Thoracic aorta (tissue), 2 donors: ENCODE data around the gene COX6B2. TPM values are rescaled to one million over a fixed set of nuclear protein-coding genes. Genes with fewer than 3 reads are reported as not detected.

Experiments
- ATAC-seq: fragments of 150-250 bp; one replicate; pipeline ENCODE4 v1.8.0; 2017; ENCODE audit warnings: low read depth; ENCODE audit not compliant: insufficient number of reproducible peaks, low FRiP score
- DNase-seq: peaks from one replicate; pipeline ENCODE4 v3.0.0-alpha.2; 2020; ENCODE audit warnings: low spot score
- H3K27ac ChIP-seq, 2 donors: fragments of 200-600 bp; sonication (generic); 1 replicate in 1 of 2; 2 replicates in 1 of 2; pipeline ENCODE4 v1.5.1; 2016; ENCODE audit warnings: mild to moderate bottlenecking in 2 of 2, moderate library complexity in 2 of 2
- H3K27me3 ChIP-seq: fragments of 200-600 bp; sonication (generic); replicated peaks from 2 replicates; pipeline ENCODE4 v1.6.0; 2016; ENCODE audit warnings: mild to moderate bottlenecking; ENCODE audit not compliant: insufficient read depth
- H3K36me3 ChIP-seq: fragments of 200-600 bp; sonication (generic); one replicate; pipeline ENCODE4 v1.5.1; 2016
- H3K4me1 ChIP-seq, 2 donors: fragments of 200-600 bp; sonication (generic); 1 replicate in 1 of 2; 2 replicates in 1 of 2; pipeline versions ENCODE4 v1.5.1 to v1.6.0; 2016; ENCODE audit warnings: low read depth in 2 of 2, mild to moderate bottlenecking in 1 of 2; ENCODE audit not compliant: control insufficient read depth in 1 of 2
- H3K4me3 ChIP-seq: fragments of 200-600 bp; sonication (generic); 2 replicates; pipeline ENCODE4 v1.5.1; 2016; ENCODE audit warnings: mild to moderate bottlenecking
- H3K9me3 ChIP-seq: fragments of 200-600 bp; sonication (generic); 2 replicates; pipeline ENCODE4 v1.5.1; 2016
- total RNA-seq, 2 donors: library from RNA; depleted of rRNA; stranded (reverse); fragments of >200 nt; gene quantifications; one replicate each; pipeline versions ENCODE4 v1.1.0 to v1.2.3, GENCODE V29; 2016
- TF ChIP-seq, protein P1 (sequence below): fragments of 200-600 bp; sonication (generic); IDR thresholded peaks from one replicate; pipeline ENCODE4 v1.5.1; 2019; ENCODE audit warnings: antibody characterized with exemption

COX6B2 gene
- total RNA-seq, 2 donors from 2014 or later: not detected

DNA sequence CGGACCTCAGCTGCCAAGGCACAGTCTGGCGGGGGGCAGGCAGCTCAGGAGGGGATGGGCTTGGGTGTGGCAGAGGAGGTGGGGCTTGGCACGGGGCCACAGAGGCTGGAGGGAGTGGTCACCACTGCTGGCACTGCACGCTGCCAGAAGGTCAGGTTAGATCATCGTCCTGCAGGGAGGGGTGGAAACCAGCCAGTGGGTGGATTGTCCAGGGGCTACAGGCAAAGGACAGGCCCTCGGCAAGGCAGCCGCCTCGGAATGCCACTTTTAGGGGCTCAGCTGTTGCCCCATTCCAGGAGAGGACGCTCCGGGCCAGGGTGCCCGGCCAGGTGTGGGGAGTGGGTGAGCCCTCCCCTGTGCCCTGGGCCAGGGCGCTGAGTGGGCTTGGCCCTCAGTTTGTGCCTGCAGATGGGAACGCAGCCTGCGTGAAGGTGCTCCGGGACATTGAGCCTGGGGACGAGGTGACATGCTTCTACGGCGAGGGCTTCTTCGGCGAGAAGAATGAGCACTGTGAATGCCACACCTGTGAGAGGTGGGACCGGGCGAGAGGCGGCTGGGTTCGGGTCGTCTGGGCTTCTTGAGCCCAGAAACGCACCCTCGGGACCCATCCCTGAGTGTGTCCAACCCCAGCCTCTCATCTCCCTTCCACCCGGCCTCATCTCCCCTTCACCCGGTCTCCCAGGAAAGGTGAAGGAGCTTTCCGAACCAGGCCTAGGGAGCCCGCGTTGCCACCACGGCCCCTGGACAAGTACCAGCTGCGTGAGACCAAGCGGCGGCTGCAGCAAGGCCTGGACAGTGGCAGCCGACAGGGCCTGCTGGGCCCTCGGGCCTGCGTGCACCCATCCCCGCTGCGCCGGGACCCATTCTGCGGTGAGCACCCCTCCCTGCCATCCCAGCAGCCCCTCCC, 8.4 kb downstream of the COX6B2 start:
- Histone ChIP-seq H3K4me3 (no peak overlapping the region), H3K9me3 (no peaks in the 10 kb centered on the region), H3K4me1 (peaks cover 2 to 11% of the 10 kb centered on the region in 2 donors), H3K36me3 (peaks cover 15% of the 10 kb centered on the region), H3K27me3 (no peaks in the 10 kb centered on the region), H3K27ac (no peak overlapping the region)
- DNase-seq (no peak), ATAC-seq (no peak)
- TF ChIP-seq, protein P1, sequence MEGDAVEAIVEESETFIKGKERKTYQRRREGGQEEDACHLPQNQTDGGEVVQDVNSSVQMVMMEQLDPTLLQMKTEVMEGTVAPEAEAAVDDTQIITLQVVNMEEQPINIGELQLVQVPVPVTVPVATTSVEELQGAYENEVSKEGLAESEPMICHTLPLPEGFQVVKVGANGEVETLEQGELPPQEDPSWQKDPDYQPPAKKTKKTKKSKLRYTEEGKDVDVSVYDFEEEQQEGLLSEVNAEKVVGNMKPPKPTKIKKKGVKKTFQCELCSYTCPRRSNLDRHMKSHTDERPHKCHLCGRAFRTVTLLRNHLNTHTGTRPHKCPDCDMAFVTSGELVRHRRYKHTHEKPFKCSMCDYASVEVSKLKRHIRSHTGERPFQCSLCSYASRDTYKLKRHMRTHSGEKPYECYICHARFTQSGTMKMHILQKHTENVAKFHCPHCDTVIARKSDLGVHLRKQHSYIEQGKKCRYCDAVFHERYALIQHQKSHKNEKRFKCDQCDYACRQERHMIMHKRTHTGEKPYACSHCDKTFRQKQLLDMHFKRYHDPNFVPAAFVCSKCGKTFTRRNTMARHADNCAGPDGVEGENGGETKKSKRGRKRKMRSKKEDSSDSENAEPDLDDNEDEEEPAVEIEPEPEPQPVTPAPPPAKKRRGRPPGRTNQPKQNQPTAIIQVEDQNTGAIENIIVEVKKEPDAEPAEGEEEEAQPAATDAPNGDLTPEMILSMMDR: no peak

DNA sequence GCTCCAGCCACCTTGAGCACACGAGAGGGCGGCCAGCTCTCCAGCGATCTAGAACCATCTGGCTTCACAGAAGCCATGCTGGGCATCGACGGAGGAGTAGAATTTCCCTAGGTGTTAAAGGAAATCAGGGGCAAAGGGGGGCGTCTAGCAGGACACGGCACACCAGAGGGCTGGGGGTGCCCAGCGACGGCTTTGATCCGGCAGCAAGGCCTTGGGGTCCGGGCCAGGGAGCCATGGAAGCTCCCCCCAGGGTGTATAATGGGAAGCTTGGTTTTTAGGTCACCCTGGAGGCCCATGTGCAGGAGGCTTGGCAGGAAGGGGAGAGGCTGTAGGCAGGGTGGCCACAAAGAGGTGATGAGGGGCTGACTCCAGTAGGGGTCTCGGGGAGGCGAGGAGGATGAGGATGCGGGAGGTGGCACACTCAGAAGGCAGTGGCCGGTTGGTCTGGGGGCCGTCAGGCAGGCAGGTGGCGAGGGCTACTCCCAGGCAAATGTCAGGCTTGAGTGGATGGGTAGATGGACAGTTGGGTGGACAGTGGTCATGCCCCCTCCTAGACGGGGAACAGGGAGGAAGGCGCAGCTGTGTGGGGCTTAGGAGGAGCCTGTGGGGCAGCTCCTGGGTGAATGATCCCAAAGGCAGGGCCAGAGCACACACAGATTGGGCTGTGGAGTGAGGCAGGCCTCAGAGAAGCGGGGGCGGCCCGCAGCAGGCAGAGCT, 9.3 kb downstream of the COX6B2 start:
- Histone ChIP-seq H3K27ac (no peak overlapping the region), H3K36me3 (peaks cover 15% of the 10 kb centered on the region)

GRCh38 chr19:55344444-55344843, 10.1 kb downstream of the COX6B2 start:
- TF ChIP-seq, protein P1: no peak
- no peaks in the 10 kb centered on the region for H3K9me3 ChIP-seq
- no peaks in the 10 kb centered on the region for H3K27me3 ChIP-seq
- no peak overlapping the region for H3K4me3 ChIP-seq
- no peak overlapping the region for H3K27ac ChIP-seq
- ATAC-seq (no peak), DNase-seq (no peak)
- H3K36me3 ChIP-seq: peaks cover 15% of the 10 kb centered on the region
- peaks cover 12 to 22% of the 10 kb centered on the region in 2 donors for H3K4me1 ChIP-seq

More for the DNA sequence above, 9.3 kb downstream of the COX6B2 start:
- ATAC-seq: no peak
- Histone ChIP-seq H3K9me3 (no peaks in the 10 kb centered on the region), H3K4me3 (no peak overlapping the region), H3K4me1 (peaks cover 10 to 19% of the 10 kb centered on the region in 2 donors), H3K27me3 (no peaks in the 10 kb centered on the region)
- TF ChIP-seq, protein P1: no peak
- no peak for DNase-seq

DNA sequence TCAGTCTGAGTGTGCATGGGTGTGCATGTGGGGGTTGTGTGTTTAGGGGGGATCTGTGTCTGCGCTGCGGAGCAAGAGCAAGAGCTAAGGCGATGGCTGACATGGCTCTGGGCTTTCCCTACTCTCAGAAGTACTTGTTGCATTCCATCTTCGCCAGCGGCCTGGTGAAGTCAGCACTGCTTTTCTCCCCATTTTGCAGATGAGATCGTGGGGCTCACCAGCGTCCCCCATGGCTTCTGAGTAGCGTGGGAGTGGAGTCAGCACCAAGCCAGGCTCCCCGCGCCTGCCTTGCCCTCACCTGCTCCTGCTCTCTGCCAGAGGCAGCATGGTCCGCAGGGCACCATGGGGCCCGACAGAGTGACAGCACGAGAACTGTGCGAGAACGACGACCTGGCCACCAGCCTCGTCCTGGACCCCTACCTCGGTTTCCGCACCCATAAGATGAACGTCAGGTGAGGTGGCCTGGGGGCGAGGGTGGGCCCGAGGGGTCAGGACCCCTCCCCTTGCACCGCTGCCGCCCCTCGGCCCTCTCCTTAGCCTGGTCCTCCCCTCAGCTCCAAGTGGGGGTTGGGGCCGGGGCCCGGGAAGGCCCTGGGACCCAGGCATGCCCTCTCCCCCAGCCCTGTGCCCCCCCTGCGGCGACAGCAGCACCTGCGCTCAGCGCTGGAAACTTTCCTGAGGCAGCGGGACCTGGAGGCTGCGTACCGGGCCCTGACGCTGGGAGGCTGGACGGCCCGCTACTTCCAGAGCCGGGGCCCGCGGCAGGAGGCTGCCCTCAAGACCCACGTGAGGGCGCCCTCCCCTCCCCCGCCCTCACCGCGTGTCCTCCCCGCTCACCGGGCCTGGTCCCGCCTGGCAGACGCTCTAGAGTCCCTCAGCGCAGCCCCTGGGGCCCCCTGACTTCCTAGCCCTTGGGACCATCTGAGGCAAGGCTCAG, 12.7 kb downstream of the COX6B2 start:
- Histone ChIP-seq H3K27ac (no peak overlapping the region), H3K4me1 (peaks cover 12 to 29% of the 10 kb centered on the region in 2 donors), H3K27me3 (no peaks in the 10 kb centered on the region), H3K36me3 (peaks cover 15% of the 10 kb centered on the region), H3K9me3 (no peaks in the 10 kb centered on the region), H3K4me3 (peak overlapping the region; percentile 85)
- TF ChIP-seq, protein P1: no peak
- no peak for DNase-seq
- no peak for ATAC-seq
